Astrocyte (in vitro differentiated cells and primary cell): ENCODE data around the gene PIAS2.

ENCODE experiments used
- CTCF ChIP-seq: IDR thresholded peaks from 2 replicates; pipeline ENCODE4 v1.5.1; 2011; ENCODE audit warnings: low read depth, mild to moderate bottlenecking, inconsistent platforms, low read length, moderate library complexity; ENCODE audit not compliant: insufficient read depth
- EZH2 ChIP-seq: IDR thresholded peaks from 2 replicates; pipeline ENCODE4 v1.6.1; 2012; ENCODE audit warnings: mild to moderate bottlenecking, low read length, inconsistent platforms; ENCODE audit not compliant: insufficient read depth

DNA sequence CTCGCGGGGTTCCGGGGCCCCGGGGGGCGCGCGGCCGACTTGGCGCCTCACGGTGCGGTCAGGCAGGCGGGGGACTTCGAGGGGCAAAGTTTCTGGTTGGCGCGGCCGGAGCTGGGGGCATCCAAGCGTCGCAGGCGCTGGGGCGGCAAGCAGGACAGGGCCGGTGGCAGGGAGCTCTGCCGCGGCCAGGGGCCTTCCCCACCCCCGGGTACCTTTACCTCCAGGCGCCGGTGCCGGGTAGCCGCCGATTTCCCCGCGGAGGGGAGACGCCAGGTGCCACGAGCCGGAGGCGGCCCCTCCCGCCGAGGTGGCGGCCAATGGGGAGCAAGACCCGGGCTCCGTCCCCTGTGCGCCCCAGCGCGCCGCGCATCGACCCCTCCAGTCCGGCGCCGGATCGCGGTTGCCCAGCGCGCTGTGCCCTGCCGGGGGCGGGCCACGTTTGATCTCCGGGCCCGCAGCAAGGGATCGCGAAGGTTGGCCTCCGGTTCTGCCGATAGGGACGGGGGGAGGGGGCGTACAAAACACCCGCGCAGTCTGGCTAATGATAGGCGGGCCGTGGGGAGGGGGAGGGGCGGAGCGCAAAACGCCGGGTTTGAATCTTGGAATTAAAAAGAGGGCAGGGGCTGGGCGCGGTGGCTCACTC is 160.6 kb downstream of the PIAS2 start, which contains the start of gene ST8SIA5:
- TF ChIP-seq CTCF: no peak
- peak; percentile 72 for TF ChIP-seq EZH2
